ENCODE results near the gene TTC38. TPM values are rescaled to one million over a fixed set of nuclear protein-coding genes. Genes with fewer than 3 reads are reported as not detected.

The TTC38 gene
- polyA plus RNA-seq, 2 of the 4 experiments (the other 2 are of a cell fraction) = 12.4 to 22.1 TPM

DNA sequence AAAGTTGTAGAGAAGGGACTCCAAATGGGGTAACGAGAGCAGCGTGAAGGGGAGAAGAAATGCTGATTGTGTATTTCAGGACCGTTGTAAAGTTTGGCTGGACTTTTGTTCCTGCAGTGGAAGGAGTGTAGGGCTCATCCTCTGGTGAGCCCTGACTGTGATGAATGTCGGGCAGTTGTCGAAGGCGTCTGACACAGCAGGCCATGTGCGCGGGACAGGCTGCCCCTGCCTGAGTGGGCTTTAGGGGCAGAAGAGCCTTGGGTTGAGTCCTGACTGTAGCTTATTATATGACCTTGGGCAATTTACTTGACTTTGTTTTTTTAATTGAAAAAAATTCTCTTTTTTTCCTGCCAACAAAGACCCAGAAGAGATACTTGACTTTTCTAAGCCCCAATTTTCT lies 70.8 kb downstream of the TTC38 start (continued):
- TF ChIP-seq ZC3H11A (IDR thresholded peaks at IDR 0.05) (no peak), HOXB13 (CRISPR knock-in tag; IDR thresholded peaks at IDR 0.05; ENCODE audit: low read depth) (no peak), EP300 (IDR thresholded peaks at IDR 0.05) (no peak), KDM1A (IDR thresholded peaks at IDR 0.05; ENCODE audit: low read depth) (no peak)

DNA sequence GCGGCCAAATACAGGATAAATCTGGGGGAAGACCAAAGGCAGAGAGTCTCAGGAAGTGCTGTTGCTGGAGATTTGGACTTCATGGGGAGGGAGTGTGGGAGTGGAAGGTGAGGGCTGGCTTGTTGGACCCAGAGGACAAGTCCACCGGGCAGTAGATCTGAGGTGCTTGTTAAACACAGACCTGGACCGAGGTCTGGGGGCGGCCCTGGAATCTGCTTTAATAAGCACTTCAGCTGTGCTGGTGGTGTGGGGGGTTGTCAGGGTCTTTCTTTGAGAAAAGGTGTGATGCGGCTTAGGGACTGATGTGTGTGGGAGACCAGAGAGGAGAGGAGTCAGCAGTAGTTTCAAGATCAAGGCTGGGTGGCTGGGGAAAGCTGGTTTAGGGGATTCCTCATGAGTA lies 72.1 kb downstream of the TTC38 start:
- ChIA-PET CTCF (interaction anchor here (0.6 kb wide), 1 partner anchor 10 kb away, joined by 3 read pairs; no protein-coding TSS in a partner anchor), POLR2A (interaction anchor here (0.7 kb wide), 1 partner anchor 120 kb away, joined by 3 read pairs; no protein-coding TSS in a partner anchor)
- WGBS (ENCODE audit: missing lambda C conversion rate) = 88% methylated on average over 5 of the region's 5 CpGs
- FAIRE-seq (no peak), ATAC-seq (no peak), DNase-seq (ENCODE audit: low read depth in 1 of 2, low spot score in 1 of 2) (no peak)
- TF ChIP-seq, protein P1, sequence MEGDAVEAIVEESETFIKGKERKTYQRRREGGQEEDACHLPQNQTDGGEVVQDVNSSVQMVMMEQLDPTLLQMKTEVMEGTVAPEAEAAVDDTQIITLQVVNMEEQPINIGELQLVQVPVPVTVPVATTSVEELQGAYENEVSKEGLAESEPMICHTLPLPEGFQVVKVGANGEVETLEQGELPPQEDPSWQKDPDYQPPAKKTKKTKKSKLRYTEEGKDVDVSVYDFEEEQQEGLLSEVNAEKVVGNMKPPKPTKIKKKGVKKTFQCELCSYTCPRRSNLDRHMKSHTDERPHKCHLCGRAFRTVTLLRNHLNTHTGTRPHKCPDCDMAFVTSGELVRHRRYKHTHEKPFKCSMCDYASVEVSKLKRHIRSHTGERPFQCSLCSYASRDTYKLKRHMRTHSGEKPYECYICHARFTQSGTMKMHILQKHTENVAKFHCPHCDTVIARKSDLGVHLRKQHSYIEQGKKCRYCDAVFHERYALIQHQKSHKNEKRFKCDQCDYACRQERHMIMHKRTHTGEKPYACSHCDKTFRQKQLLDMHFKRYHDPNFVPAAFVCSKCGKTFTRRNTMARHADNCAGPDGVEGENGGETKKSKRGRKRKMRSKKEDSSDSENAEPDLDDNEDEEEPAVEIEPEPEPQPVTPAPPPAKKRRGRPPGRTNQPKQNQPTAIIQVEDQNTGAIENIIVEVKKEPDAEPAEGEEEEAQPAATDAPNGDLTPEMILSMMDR (IDR thresholded peaks at IDR 0.05) = no peak
- TF ChIP-seq BHLHE40 (IDR thresholded peaks at IDR 0.05; ENCODE audit: low read depth, low read length) = no peak
- TF ChIP-seq NPAS2 (CRISPR knock-in tag; IDR thresholded peaks at IDR 0.05; ENCODE audit: borderline replicate concordance) = no peak
- TF ChIP-seq, protein P2, sequence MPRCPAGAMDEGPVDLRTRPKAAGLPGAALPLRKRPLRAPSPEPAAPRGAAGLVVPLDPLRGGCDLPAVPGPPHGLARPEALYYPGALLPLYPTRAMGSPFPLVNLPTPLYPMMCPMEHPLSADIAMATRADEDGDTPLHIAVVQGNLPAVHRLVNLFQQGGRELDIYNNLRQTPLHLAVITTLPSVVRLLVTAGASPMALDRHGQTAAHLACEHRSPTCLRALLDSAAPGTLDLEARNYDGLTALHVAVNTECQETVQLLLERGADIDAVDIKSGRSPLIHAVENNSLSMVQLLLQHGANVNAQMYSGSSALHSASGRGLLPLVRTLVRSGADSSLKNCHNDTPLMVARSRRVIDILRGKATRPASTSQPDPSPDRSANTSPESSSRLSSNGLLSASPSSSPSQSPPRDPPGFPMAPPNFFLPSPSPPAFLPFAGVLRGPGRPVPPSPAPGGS (IDR thresholded peaks at IDR 0.05) = no peak
- peaks cover 7% of the 10 kb centered on the region; the same call in 2 of the 3 replicates for H3K4me1 ChIP-seq
- H3K27ac ChIP-seq = no peak overlapping the region
- H3K9me3 ChIP-seq = no peaks in the 10 kb centered on the region
- H3K4me3 ChIP-seq = no peak overlapping the region
- no peak overlapping the region for H3K4me2 ChIP-seq

DNA sequence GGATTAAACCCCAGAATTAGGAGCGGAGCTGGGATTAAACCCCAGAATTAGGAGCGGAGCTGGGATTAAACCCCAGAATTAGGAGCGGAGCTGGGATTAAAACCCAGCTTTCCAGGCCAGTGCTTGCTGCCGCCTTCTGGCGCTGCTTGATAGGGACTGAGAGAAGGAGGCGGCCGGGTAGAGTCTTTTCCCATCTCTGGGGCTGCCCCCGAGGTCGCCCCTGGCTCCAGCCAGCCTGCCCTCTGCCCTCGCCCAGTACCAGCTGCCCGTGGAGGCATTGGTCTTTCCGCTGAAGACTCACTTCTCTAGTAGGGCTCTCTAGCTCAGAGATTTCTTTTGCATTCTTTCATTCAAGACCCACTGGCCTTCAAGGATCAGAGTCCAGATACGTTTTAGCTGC lies 72.9 kb downstream of the TTC38 start:
- H3K4me2 ChIP-seq = no peak overlapping the region
- TF ChIP-seq HOXB5 (CRISPR knock-in tag; IDR thresholded peaks at IDR 0.05) (no peak), FOSL2 (IDR thresholded peaks at IDR 0.05) (no peak), FOSL2 (CRISPR knock-in tag; IDR thresholded peaks at IDR 0.05) (no peak), CEBPB (IDR thresholded peaks at IDR 0.05) (no peak), CHD2 (IDR thresholded peaks at IDR 0.05; ENCODE audit: low read length, partially characterized antibody) (no peak), GATA3 (IDR thresholded peaks at IDR 0.05; ENCODE audit: borderline replicate concordance) (no peak), FOXS1 (CRISPR knock-in tag; IDR thresholded peaks at IDR 0.05) (no peak), MYC (IDR thresholded peaks at IDR 0.05; ENCODE audit: borderline replicate concordance, low read length) (no peak), CHD4 (IDR thresholded peaks at IDR 0.05; ENCODE audit: borderline replicate concordance) (no peak), HOXA7 (CRISPR knock-in tag; IDR thresholded peaks at IDR 0.05) (no peak), KDM1A (IDR thresholded peaks at IDR 0.05; ENCODE audit: low read depth) (no peak), EHF (CRISPR knock-in tag; IDR thresholded peaks at IDR 0.05) (no peak), HDAC2 (IDR thresholded peaks at IDR 0.05) (no peak), CBX2 (IDR thresholded peaks at IDR 0.05; ENCODE audit: borderline replicate concordance, low read depth) (no peak), POLR2A (IDR thresholded peaks at IDR 0.05; ENCODE audit: low read length) (no peak), ZNF302 (CRISPR knock-in tag; IDR thresholded peaks at IDR 0.05) (no peak), TP53 (CRISPR knock-in tag; IDR thresholded peaks at IDR 0.05) (no peak)
- TF ChIP-seq, protein P3, sequence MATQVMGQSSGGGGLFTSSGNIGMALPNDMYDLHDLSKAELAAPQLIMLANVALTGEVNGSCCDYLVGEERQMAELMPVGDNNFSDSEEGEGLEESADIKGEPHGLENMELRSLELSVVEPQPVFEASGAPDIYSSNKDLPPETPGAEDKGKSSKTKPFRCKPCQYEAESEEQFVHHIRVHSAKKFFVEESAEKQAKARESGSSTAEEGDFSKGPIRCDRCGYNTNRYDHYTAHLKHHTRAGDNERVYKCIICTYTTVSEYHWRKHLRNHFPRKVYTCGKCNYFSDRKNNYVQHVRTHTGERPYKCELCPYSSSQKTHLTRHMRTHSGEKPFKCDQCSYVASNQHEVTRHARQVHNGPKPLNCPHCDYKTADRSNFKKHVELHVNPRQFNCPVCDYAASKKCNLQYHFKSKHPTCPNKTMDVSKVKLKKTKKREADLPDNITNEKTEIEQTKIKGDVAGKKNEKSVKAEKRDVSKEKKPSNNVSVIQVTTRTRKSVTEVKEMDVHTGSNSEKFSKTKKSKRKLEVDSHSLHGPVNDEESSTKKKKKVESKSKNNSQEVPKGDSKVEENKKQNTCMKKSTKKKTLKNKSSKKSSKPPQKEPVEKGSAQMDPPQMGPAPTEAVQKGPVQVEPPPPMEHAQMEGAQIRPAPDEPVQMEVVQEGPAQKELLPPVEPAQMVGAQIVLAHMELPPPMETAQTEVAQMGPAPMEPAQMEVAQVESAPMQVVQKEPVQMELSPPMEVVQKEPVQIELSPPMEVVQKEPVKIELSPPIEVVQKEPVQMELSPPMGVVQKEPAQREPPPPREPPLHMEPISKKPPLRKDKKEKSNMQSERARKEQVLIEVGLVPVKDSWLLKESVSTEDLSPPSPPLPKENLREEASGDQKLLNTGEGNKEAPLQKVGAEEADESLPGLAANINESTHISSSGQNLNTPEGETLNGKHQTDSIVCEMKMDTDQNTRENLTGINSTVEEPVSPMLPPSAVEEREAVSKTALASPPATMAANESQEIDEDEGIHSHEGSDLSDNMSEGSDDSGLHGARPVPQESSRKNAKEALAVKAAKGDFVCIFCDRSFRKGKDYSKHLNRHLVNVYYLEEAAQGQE (IDR thresholded peaks at IDR 0.05) = no peak
- TF ChIP-seq, protein P4, sequence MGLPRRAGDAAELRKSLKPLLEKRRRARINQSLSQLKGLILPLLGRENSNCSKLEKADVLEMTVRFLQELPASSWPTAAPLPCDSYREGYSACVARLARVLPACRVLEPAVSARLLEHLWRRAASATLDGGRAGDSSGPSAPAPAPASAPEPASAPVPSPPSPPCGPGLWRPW (IDR thresholded peaks at IDR 0.05) = no peak
- TF ChIP-seq, protein P5, sequence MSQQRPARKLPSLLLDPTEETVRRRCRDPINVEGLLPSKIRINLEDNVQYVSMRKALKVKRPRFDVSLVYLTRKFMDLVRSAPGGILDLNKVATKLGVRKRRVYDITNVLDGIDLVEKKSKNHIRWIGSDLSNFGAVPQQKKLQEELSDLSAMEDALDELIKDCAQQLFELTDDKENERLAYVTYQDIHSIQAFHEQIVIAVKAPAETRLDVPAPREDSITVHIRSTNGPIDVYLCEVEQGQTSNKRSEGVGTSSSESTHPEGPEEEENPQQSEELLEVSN (IDR thresholded peaks at IDR 0.05; ENCODE audit: borderline replicate concordance, low read depth) = no peak
- TF ChIP-seq, protein P1 (IDR thresholded peaks at IDR 0.05) = no peak
- POLR2A ChIA-PET = no interaction called here
- no peak for DNase-seq (ENCODE audit: low read depth in 1 of 2, low spot score in 1 of 2)
- peaks cover 7% of the 10 kb centered on the region; the same call in 2 of the 3 replicates for H3K4me1 ChIP-seq
- CTCF ChIA-PET = interaction anchor here (0.6 to 1.2 kb wide), 2 partner anchors 9 to 28 kb away, joined by 3 read pairs; no protein-coding TSS in a partner anchor
- ATAC-seq = no peak
- H3K9me3 ChIP-seq = no peaks in the 10 kb centered on the region
- no peak overlapping the region for H3K4me3 ChIP-seq
- FAIRE-seq = no peak
- no peak overlapping the region for H3K27ac ChIP-seq
- WGBS (ENCODE audit: missing lambda C conversion rate) = 93% methylated on average over 13 of the region's 13 CpGs
